ENCODE measurements around the gene CDH11.

CDH11 gene

GRCh38 chr16:65068151-65068740 is 53.6 kb downstream of the CDH11 start:
- no peak for DNase-seq

GRCh38 chr16:65066651-65067050 is 55.2 kb downstream of the CDH11 start:
- no peak for DNase-seq

- no peak for DNase-seq
Measured at GRCh38 chr16:65065031-65065430, 56.8 kb downstream of the CDH11 start.

GRCh38 chr16:65064131-65064530 is 57.7 kb downstream of the CDH11 start:
- no peak for DNase-seq

GRCh38 chr16:65062736-65063583 is 58.9 kb downstream of the CDH11 start:
- no peak for DNase-seq

- no peak for DNase-seq
Measured at GRCh38 chr16:65061935-65062518, 59.8 kb downstream of the CDH11 start.

GRCh38 chr16:65061263-65061662 is 60.6 kb downstream of the CDH11 start:
- DNase-seq = no peak

- DNase-seq = no peak
Measured at GRCh38 chr16:65059406-65059980, 62.4 kb downstream of the CDH11 start.

GRCh38 chr16:65057184-65057583 is 64.7 kb downstream of the CDH11 start:
- DNase-seq = no peak

- no peak for DNase-seq
Measured at GRCh38 chr16:65054457-65054856, 67.4 kb downstream of the CDH11 start.

- no peak for DNase-seq
Measured at GRCh38 chr16:65049679-65050078, 72.2 kb downstream of the CDH11 start.

GRCh38 chr16:65045961-65046360 is 75.9 kb downstream of the CDH11 start:
- no peak for DNase-seq

GRCh38 chr16:65044873-65045272 is 77.0 kb downstream of the CDH11 start:
- DNase-seq = no peak

- DNase-seq = no peak
Measured at GRCh38 chr16:65044026-65044425, 77.8 kb downstream of the CDH11 start.

- no peak for DNase-seq
Measured at GRCh38 chr16:65042438-65043365, 79.2 kb downstream of the CDH11 start.

- DNase-seq = no peak
Measured at GRCh38 chr16:65041667-65042066, 80.2 kb downstream of the CDH11 start.

- no peak for DNase-seq
Measured at GRCh38 chr16:65038100-65038499, 83.8 kb downstream of the CDH11 start.

- no peak for DNase-seq
Measured at GRCh38 chr16:65037556-65037955, 84.3 kb downstream of the CDH11 start.

- no peak for DNase-seq
Measured at GRCh38 chr16:65034915-65035314, 86.9 kb downstream of the CDH11 start.

- DNase-seq = no peak
Measured at GRCh38 chr16:65032387-65032786, 89.5 kb downstream of the CDH11 start.

GRCh38 chr16:65024767-65025178 is 97.1 kb downstream of the CDH11 start:
- no peak for DNase-seq

GRCh38 chr16:65023802-65024201 is 98.1 kb downstream of the CDH11 start:
- no peak for DNase-seq
